Right atrium auricular region (tissue), 2 donors: Measurements from ENCODE around the gene CD226. TPM values are rescaled to one million over a fixed set of nuclear protein-coding genes. Genes with fewer than 3 reads are reported as not detected.
"Not testable (repeated sequence)": the region's sequence is repeated elsewhere in the genome, so short reads cannot be mapped to it uniquely, and the experiment has no call there.

ENCODE experiments used
- DNase-seq: peaks from one replicate; pipeline ENCODE4 v3.0.0-alpha.2; 2019; ENCODE audit warnings: low spot score
- H3K27ac ChIP-seq, 2 donors: fragments of 200-600 bp; sonication (generic); 1 replicate in 1 of 2; 2 replicates in 1 of 2; pipeline ENCODE4 v1.5.1; 2016 to 2019
- H3K27me3 ChIP-seq, 2 donors: fragments of 200-600 bp; sonication (generic); one replicate each; pipeline versions ENCODE4 v1.5.1 to v1.6.0; 2017 to 2019
- H3K36me3 ChIP-seq: fragments of 200-600 bp; sonication (generic); one replicate; pipeline ENCODE4 v1.5.1; 2016
- H3K4me1 ChIP-seq, 2 donors: fragments of 200-600 bp; sonication (generic); one replicate each; pipeline versions ENCODE4 v1.5.1 to v1.6.0; 2017 to 2019
- H3K4me3 ChIP-seq, 2 donors: fragments of 200-600 bp; sonication (generic); 1 replicate in 1 of 2; 2 replicates in 1 of 2; pipeline ENCODE4 v1.5.1; 2017 to 2019; ENCODE audit warnings: mild to moderate bottlenecking in 1 of 2, moderate library complexity in 1 of 2
- H3K9me3 ChIP-seq, 2 donors: fragments of 200-600 bp; sonication (generic); one replicate each; pipeline ENCODE4 v1.5.1; 2019
- CTCF ChIP-seq, 2 donors: fragments of 200-600 bp; sonication (generic); IDR thresholded peaks; one replicate each; pipeline ENCODE4 v1.5.1; 2019; ENCODE audit warnings: antibody characterized with exemption in 2 of 2
- total RNA-seq, 2 donors: library from RNA; depleted of rRNA; stranded (reverse); fragments of >200 nt; gene quantifications; one replicate each; pipeline ENCODE4 v1.1.0, GENCODE V29; 2016

The CD226 gene
- total RNA-seq, 2 donors from 2014 or later: 0.22 to 1.3 TPM

DNA sequence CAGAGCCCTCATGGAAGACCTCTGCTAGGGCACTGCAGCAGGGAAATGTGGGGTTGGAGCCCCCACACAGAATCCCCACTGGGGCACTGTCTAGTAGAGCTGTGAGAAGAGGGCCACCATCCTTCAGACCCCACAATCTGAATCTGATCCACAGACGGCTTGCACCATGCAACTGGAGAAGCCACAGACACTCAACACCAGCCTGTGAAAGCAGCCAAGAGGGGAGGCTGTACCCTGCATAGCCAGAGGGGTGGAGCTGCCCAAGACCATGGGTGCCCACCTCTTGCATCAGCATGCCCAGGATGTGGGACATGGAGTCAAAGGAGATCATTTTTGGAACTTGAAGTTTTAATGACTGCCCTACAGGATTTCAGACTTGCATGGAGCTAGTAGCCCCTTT is 6.5 kb downstream of the CD226 start:
- Histone ChIP-seq H3K27ac (no peak overlapping the region), H3K4me3 (no peak overlapping the region), H3K36me3 (no peaks in the 10 kb centered on the region), H3K27me3 (no peaks in the 10 kb centered on the region), H3K4me1 (no peaks in the 10 kb centered on the region), H3K9me3 (no peaks in the 10 kb centered on the region)
- no peak for DNase-seq
- TF ChIP-seq CTCF (IDR thresholded peaks at IDR 0.05): no peak

GRCh38 chr18:69939812-69940211 is 7.9 kb downstream of the CD226 start:
- H3K4me1 ChIP-seq, H3K27me3 ChIP-seq, H3K27ac ChIP-seq, DNase-seq, H3K9me3 ChIP-seq, H3K4me3 ChIP-seq, H3K36me3 ChIP-seq: not testable (repeated sequence)

DNA sequence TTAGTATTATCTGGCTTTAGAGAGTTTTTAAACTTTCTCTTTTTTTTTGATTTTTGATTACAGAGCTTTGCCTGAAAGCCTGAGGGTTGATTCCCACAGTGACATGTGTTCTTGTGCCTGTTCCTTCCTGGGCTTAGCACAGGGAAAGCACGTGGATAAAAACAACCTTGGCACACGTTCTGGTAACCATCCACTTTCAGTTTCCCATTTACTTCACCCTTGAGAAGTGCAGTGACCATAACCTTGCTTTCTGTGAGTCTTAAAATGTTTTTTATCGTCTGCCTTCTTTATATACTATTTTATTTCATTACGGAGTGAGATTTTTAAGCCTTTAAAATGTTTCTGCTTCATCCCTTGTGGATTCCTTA is 11.5 kb downstream of the CD226 start:
- no peak for TF ChIP-seq CTCF (IDR thresholded peaks at IDR 0.05)
- DNase-seq: no peak
- Histone ChIP-seq H3K27ac (no peak overlapping the region), H3K4me3 (no peak overlapping the region), H3K36me3 (no peaks in the 10 kb centered on the region), H3K9me3 (no peaks in the 10 kb centered on the region), H3K4me1 (no peaks in the 10 kb centered on the region), H3K27me3 (no peaks in the 10 kb centered on the region)

DNA sequence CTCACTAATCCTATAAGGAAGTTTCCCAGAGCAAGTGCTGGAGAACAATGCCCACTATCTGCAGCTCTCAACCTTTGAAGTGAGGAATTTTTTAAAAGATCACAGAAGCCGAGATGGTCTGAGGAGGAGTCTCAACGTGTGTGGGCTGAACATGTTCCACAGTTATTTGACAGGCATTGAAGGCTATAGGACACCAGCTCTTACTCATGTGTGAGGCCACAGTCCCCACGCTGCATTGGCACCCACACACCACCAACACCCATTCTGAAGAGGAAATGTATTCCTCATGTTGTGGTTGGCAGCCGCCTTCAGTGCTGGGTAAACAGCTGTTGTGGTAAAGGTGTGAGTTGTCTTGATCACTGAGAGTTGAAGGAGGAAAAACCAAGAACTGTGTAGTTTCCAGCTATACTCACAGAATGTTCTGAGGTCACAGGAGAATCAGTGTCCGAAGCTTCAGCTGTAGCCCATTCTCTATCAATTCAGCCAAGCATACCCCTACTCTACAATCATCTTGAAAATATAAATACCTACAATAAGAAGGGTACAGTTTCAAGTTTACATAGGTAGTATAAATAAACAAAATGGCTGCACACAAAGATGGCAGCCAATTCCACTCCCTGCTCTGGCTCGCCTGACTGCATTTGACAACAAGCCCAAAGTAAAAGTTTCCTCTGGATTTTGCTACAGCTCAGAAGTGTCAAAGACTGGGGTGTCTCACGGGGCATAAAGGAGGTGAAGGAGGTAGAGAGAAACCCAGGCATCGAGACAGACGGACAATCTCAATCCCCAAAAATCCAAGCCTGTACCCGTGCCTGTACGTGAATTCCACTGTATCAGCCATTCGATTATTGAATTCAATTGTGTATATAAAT is 12.1 kb downstream of the CD226 start:
- no peaks in the 10 kb centered on the region for H3K36me3 ChIP-seq
- H3K9me3 ChIP-seq: no peaks in the 10 kb centered on the region
- no peaks in the 10 kb centered on the region for H3K4me1 ChIP-seq
- no peak for TF ChIP-seq CTCF (IDR thresholded peaks at IDR 0.05)
- H3K4me3 ChIP-seq: no peak overlapping the region
- H3K27ac ChIP-seq: no peak overlapping the region
- H3K27me3 ChIP-seq: no peaks in the 10 kb centered on the region
- no peak for DNase-seq

DNA sequence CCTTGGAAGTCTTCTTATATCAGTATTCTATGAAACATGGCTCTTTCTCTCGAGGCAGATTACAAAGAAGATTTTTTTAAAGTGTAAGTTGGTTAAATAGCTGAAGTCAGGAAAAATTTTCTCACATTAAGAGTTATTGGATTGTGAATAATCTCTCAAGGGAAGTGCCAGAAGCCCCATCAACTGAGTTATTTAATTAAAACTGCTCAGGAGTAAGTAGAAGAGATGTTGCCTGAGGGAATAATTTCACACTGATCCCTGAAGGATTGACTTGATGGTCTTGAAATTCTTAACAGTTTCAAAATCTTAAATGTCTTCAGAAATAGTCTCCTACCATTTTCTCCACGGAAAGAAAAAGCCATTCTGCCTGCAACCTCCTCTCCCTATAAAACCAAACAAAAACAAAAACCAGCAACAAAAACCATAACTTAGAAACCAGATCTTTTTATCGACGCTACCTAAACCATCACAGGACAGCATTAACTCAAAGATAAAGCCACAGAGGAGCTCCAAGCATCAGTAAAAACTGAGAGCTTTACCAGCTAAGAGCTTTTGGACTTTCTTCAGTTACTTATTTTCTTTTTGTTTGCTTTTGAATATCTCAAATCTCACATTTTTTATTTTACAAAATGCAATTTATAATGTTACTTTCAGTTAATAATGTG is 12.9 kb downstream of the CD226 start:
- Histone ChIP-seq H3K27me3 (no peaks in the 10 kb centered on the region), H3K4me1 (no peaks in the 10 kb centered on the region), H3K4me3 (no peak overlapping the region), H3K27ac (no peak overlapping the region), H3K9me3 (no peaks in the 10 kb centered on the region), H3K36me3 (no peaks in the 10 kb centered on the region)
- no peak for TF ChIP-seq CTCF (IDR thresholded peaks at IDR 0.05)
- DNase-seq: no peak

DNA sequence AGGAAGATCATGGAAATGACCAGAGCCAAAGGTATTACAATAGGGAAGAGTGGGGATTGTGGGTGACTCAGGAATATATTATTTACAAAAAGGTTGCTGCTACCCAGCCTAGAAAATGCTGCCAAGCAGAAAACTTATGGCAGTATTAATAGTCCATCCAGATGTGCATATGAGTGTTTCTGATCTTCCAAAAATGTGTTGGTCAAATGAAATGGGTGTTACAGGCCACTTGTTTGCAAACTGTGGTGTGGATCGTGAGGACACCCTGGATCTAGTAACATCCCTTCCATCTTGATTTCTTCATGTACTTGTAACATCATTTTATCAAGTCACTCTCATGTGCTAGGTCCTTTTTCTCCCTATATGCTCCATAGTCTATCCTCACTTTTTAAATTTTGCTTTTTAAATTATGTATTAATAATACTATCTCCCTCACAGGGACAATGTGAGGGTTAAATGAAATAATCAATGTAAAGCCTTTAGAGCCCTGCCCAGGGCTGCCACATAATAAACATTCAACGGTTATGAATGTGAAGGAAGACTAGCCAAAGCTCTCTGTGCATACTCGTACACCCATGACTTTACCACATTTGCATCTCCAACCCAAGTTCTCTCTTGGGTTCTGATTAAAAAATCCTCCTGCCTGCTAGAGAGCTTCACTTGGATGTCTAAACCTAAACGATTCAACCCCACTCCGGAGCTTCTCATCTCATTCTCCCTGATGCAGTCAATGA is 18.5 kb downstream of the CD226 start:
- H3K4me3 ChIP-seq: no peak overlapping the region
- H3K4me1 ChIP-seq: no peaks in the 10 kb centered on the region
- no peak for TF ChIP-seq CTCF (IDR thresholded peaks at IDR 0.05)
- H3K27me3 ChIP-seq: no peaks in the 10 kb centered on the region
- no peak for DNase-seq
- no peak overlapping the region for H3K27ac ChIP-seq
- no peaks in the 10 kb centered on the region for H3K36me3 ChIP-seq
- no peaks in the 10 kb centered on the region for H3K9me3 ChIP-seq
